SIG-M5 treated with dmso at 0.1 percent for 504 hours (cell line): ENCODE results near the gene FASTKD2.
A peak's percentile ranks its signal among the peaks of the same experiment; 100 is the strongest.
"Not testable (repeated sequence)": the region's sequence is repeated elsewhere in the genome, so short reads cannot be mapped to it uniquely, and the experiment has no call there.

Experiments used
- DNase-seq: peaks from one replicate; lab custom pipeline; 2025; ENCODE audit not compliant: unreplicated experiment; lab: John Stamatoyannopoulos, UW

FASTKD2 gene

GRCh38 chr2:206790311-206790935 lies 25.0 kb downstream of the FASTKD2 start:
- DNase-seq, result no peak

GRCh38 chr2:206792645-206793044 lies 27.2 kb downstream of the FASTKD2 start:
- DNase-seq, result no peak

- DNase-seq, result no peak
Measured at GRCh38 chr2:206797376-206797775, 32.0 kb downstream of the FASTKD2 start.

- DNase-seq, result peak; percentile 78
Measured at GRCh38 chr2:206798000-206798399, 32.6 kb downstream of the FASTKD2 start.

- DNase-seq, result peak; percentile 77
Measured at GRCh38 chr2:206799083-206799482, 33.7 kb downstream of the FASTKD2 start.

DNA sequence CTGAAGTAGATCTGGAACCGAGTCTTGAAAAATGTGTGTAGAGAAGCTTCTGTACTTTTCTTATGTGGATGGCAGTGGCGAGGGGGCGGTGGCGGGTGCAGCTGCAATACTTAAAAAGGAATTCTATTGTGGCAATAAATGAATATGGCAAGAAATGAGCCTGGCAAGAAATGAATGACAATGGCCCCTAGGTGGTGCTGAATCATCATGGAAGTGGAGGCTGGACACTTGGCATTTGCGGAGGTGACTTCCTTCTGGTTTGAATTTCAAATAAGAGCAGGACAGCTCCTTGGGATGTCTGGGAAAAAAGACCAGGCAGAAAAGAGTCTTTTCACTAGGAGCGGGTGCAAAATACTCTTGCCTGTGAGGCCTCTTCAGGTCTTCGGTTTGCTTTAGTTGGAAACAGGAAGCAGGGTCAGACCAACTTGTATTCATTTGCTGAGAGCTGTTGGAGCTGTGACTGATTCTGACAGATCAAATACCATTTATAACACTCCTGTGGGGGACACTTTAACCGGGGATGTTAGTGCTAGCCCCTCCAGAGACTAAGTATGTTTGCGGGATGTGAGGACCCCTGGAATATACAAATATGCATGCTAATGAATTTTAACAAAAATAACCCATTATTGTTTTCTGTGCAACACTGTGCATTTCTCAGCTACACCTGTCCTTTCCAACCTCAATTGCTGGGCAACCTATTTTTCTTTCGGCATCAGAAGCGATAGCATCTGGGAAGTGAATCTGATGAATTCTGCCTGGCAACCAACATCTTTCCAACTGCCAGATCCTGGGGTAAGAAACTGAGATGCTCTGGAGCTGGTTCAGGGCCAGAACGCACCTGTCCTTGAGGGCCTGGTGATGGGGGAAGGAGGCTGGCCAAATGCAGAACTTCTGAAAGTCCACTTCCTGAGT lies 35.4 kb downstream of the FASTKD2 start:
- peak; percentile 52 for DNase-seq

DNA sequence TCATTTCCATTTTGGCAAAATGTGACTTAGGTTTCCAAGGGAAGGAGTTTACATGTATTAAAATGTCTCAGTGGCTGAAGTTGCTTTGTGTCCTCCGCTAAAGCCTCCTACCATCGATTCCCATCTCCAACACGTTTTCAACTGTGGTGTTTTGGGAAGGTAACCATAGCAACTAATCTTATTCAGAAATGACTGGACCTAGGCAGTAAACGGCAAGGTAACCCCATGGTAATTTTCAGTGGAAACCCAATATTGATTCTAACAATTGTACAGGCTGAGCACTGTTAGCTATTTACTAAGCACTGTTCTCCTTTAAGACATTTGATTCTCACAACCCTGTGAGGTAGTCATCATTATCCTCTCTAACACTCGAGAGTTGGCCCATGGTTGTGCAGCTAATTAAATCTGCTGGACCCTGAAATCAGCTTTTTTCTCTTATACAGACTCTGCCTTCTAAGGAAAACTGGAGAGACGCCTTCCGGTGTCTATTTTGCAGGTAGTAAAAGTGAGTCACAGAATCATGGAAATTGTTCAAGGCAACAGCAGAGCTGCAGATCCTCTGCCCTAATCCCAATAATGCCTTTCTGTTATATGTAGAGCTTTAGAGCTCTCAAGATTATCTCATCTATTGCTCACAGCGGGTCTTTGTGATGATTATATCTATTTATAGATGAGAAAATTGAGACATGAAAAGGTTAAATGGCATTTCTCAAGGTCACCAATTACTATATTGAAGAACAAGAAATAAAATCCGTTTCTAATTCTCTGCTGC lies 36.2 kb downstream of the FASTKD2 start:
- no peak for DNase-seq

DNA sequence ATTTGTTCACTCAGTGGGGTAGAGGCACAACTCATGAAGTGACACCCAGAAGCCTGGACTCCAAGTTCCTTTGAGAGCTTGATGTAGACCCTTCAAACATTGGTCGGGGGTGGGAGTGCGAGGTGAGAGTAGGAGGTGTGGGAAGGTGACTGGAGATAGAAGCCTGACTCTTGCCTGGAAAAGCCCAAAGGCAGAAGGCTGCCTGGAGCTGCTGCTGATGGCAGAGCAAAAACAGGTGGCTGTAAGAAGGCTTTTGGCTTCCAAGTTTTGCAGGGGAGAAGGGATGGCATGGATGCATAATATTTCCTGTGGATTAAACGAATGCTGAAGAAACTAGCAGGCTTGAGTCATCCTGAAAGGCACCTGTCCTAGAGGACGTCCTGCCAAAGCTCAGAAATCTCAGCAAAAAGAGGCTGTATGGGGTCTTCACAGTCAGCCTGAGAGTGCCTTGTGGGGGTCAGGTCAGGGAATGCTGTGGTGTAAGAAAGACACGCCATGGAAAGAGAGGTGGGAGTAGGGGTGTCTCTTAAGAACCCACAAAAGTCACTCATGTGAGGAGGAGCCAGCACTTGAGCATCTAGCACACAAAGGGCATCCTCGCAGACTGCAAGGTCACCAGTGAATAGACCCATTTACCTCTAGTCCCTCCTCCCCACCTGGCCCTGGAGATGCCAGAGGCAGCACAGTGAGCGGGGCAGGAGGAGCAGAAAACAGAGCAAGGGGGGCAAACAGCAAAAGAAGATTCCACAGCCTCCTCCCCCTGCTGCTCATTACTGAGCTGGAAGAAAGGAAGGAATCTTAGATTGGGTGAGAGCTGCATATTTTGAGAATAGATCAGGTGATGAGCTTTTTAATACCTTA lies 37.5 kb downstream of the FASTKD2 start:
- DNase-seq, result no peak

GRCh38 chr2:206804326-206804725 lies 38.9 kb downstream of the FASTKD2 start:
- no peak for DNase-seq

GRCh38 chr2:206805887-206806607 lies 40.6 kb downstream of the FASTKD2 start:
- DNase-seq, result no peak

DNA sequence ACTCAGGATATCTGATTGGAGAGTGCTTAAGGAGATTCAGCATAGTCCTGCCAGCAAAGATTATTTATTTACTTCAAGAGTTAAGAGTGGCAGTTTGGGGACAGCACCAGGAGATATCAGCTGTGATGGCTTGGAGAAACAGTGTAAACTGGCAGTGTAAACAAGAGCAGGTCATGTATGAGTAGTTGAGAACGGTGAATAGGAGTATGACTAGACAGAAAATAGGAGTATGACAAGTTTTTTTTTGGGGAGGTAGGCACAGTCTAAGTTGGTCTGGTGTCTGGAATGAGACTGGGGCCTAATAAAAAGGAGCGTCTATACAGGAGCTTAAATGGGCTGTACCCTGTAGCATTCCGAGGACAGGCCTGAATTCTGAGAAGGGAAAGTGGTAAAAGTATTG lies 42.2 kb downstream of the FASTKD2 start:
- not testable (repeated sequence) for DNase-seq

DNA sequence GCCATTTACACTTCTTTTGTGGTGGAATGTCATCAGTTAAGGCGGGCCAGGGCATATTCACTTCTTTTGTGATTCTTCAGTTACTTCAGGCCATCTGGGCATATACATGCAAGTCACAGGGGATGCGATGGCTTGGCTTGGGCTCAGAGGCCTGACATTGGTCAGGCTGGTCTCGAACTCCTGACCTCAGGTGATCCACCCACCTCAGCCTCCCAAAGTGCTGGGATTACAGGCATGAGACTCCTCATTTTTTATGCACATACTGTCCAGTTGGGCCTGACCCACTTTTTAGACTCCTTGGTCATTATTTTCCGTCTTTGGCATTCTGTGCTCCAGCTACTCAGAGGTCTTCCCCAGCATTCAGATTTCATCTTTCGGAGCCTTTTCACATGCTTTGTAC lies 47.1 kb downstream of the FASTKD2 start:
- not testable (repeated sequence) for DNase-seq

DNA sequence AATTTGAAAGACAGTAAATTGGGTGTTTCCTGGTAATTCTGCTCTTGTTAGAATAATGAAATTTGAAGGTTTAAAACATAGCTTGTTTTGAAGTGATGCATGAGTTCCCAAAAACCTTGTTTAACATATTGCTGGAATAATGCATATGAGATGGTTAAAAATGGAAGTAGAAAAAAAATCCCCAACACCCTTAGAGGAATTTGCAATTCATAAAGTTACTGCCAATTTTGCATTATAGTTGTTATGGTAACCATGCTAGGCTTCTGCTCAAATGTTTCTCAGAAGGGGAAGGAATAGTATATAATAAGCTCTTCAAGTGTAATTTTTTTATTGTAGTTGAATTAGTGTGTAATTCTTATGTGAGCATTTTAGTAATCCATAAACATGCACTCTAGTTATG lies 49.1 kb downstream of the FASTKD2 start:
- no peak for DNase-seq

DNA sequence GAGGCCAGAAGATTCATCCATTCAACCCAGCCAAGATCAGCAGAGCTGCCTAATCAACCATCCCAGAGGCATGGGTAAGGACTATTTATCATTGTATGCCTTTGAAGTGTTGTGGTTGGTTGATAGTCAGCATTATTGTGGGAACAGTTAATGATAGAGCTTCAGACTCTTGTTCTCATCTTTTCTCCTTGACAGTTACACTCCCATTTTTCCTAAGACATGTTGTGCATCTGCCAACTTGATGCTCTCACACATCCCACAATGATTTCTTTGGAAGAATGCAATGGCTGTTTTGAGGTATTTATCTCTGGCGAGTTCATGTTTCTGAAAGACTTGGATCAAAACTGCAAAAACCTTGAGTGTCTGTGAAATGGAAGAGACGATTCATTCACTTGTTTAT lies 55.4 kb downstream of the FASTKD2 start:
- no peak for DNase-seq

DNA sequence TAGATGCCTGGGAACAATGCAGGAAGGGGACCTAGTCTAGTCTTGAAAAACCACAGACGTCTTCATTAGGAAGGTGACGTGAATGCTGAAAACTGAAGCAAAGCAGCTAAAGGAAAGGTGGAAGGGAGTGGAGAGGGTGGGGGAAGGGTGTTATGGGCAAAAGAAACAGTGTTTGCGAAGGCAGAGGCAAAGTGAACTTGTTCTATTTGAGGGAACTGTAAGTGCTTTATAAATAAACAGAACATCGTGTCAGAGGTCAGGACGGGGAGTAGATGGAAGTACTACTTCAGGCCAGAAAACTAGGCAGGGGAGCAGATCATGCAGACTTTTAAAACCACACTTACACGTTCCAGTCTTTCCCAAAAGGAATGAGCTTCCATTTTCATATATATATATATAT lies 57.8 kb downstream of the FASTKD2 start:
- no peak for DNase-seq

DNA sequence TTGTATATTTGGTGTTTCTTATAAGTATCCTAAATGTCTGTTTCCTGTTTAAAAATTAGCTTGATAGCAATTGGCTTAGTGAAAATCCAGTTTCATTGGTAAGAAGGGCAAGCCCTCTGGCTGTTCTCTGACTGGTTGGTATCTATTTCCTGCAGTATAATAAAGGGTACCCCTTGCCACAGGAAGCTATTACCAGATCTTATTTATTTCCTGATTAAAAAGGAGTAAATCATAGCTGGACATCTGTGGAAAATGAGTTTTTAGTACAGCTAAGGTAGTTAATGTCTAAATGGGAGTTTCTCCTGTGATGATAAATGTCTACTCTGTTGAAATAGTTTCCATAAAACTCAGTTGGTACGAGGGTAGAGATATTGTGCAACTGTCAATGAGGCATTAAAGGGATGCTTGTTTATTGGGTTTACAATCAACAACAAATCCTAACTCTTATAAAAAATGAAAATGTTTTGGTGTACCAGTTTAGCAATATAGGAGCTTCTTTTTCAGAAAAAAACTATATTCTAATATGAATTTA lies 58.7 kb downstream of the FASTKD2 start:
- DNase-seq, result peak; percentile 0

- DNase-seq, result peak; percentile 50
Measured at GRCh38 chr2:206824993-206825392, 59.6 kb downstream of the FASTKD2 start.

DNA sequence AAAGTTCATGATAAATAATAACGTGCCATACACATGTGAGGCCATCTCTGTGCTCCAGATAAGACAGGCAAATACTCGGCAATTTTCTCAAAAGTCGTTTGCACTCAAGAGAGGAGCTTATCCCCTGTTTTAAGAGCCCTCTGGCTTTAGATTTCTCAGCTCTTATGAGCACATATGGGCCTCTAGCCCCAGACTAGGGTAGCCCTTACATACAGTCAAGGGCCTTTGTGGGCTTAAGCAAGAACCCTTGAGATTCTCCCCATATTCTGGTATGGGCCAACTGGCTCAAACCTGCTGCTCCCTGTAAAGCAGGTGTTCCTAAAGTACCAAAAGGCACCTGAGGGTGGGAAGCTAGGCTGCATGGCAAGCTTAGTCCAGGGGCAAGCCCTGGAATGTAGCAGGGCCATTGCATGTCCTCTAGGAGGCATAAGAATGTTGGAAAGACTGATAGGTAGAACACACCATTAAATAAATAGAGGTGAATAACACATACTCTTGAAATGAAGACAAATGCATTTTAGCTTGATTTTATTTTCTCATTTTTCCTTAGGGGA lies 66.1 kb downstream of the FASTKD2 start:
- no peak for DNase-seq

DNA sequence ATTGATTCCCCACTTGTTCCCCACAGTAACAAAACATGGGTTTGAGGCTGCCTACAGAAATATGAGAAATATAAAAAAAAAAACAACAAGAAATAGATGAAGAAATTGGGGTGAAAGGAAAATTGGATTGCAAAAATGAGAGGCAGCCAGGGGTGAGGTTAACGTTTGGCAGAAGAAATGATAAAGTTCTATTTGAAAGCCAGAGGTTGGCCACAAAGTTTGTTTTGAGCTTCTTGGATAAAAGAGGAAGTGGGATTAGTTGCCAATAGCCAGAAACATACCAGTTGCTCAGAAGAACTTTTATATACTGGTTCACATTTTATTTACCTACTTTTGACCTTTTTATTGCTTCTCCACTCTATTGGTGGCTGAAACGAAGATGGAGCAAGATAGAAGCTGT lies 67.5 kb downstream of the FASTKD2 start:
- peak; percentile 63 for DNase-seq

GRCh38 chr2:206833291-206833690 lies 67.9 kb downstream of the FASTKD2 start:
- DNase-seq, result no peak
